HTERT RPE-1 (cell line): ENCODE data around the gene GCNT2.
"Not testable (repeated sequence)": the region's sequence is repeated elsewhere in the genome, so short reads cannot be mapped to it uniquely, and the experiment has no call there.

Experiments
- in situ Hi-C: fragments of 300-500 bp; cut with MboI; formaldehyde crosslinking; loops from 4 replicates; pipeline ENCODE4 v1.14.3; 2020; ENCODE audit warnings: low sequenced_read_pairs

The GCNT2 gene

GRCh38 chr6:10543488-10543887 lies 22.3 kb downstream of the GCNT2 start:
- in situ Hi-C loops = no loop called here

- in situ Hi-C loops = no loop called here
Measured at GRCh38 chr6:10545482-10545881, 24.3 kb downstream of the GCNT2 start.

GRCh38 chr6:10547809-10548208 lies 26.7 kb downstream of the GCNT2 start:
- in situ Hi-C loops = no loop called here

GRCh38 chr6:10550764-10551163 lies 29.6 kb downstream of the GCNT2 start:
- in situ Hi-C loops = no loop called here

GRCh38 chr6:10552270-10552810 lies 31.2 kb downstream of the GCNT2 start:
- in situ Hi-C loops = no loop called here

GRCh38 chr6:10553871-10554270 lies 32.7 kb downstream of the GCNT2 start:
- in situ Hi-C loops = no loop called here

- in situ Hi-C loops = no loop called here
Measured at GRCh38 chr6:10554826-10555225, 33.7 kb downstream of the GCNT2 start.

- in situ Hi-C loops = no loop called here
Measured at GRCh38 chr6:10555625-10556309, 34.6 kb downstream of the GCNT2 start.

GRCh38 chr6:10556589-10556988 lies 35.4 kb downstream of the GCNT2 start:
- in situ Hi-C loops = no loop called here

- in situ Hi-C loops = no loop called here
Measured at GRCh38 chr6:10556992-10557391, 35.8 kb downstream of the GCNT2 start.

GRCh38 chr6:10557913-10558312 lies 36.8 kb downstream of the GCNT2 start:
- in situ Hi-C loops = no loop called here

- in situ Hi-C loops = no loop called here
Measured at GRCh38 chr6:10558565-10558964, 37.4 kb downstream of the GCNT2 start.

- in situ Hi-C loops = no loop called here
Measured at GRCh38 chr6:10559522-10560152, 38.5 kb downstream of the GCNT2 start.

- in situ Hi-C loops = no loop called here
Measured at GRCh38 chr6:10561611-10562199, 40.6 kb downstream of the GCNT2 start.

- in situ Hi-C loops = no loop called here
Measured at GRCh38 chr6:10564975-10565673, 44.0 kb downstream of the GCNT2 start.

- in situ Hi-C loops = no loop called here
Measured at GRCh38 chr6:10565913-10566312, 44.8 kb downstream of the GCNT2 start.

- in situ Hi-C loops = no loop called here
Measured at GRCh38 chr6:10567256-10568026, 46.3 kb downstream of the GCNT2 start.

GRCh38 chr6:10569392-10570127 lies 48.4 kb downstream of the GCNT2 start:
- in situ Hi-C loops = no loop called here

- in situ Hi-C loops = not testable (repeated sequence)
Measured at GRCh38 chr6:10575519-10575918, 54.4 kb downstream of the GCNT2 start.

- in situ Hi-C loops = no loop called here
Measured at GRCh38 chr6:10576226-10576625, 55.1 kb downstream of the GCNT2 start.
